ENCODE results near the gene ZNF524.

GRCh38 chr19:55633861-55634260 is 33.8 kb downstream of the ZNF524 start:
- TF ChIP-seq GATA3 (IDR thresholded peaks at IDR 0.05; ENCODE audit: low read depth, low read length) (no peak), GATA2 (IDR thresholded peaks at IDR 0.05; ENCODE audit: low read depth, low read length) (no peak; the same call in 1 of the 2 replicates)

Measured in SH-SY5Y (cell line).